ENCODE measurements around the gene PSMA1. TPM values are rescaled to one million over a fixed set of nuclear protein-coding genes. Genes with fewer than 3 reads are reported as not detected.
A peak's percentile ranks its signal among the peaks of the same experiment; 100 is the strongest.

The PSMA1 gene
- total RNA-seq, 1 experiment from 2014 or later: 275 TPM

GRCh38 chr11:14541192-14541947, 21.2 kb upstream of the PSMA1 start:
- H3K9me2 ChIP-seq (replicated peaks; ENCODE audit: low read length): no peaks in the 10 kb centered on the region
- H3K27ac ChIP-seq (ENCODE audit: low read length): no peak overlapping the region
- CTCF ChIA-PET: no interaction called here
- H3K9me3 ChIP-seq (ENCODE audit: low read length): no peaks in the 10 kb centered on the region
- DNase-seq (no peak), ATAC-seq (no peak)
- H3K79me2 ChIP-seq (ENCODE audit: low read length): no peaks in the 10 kb centered on the region
- no peak overlapping the region for H3K4me2 ChIP-seq (ENCODE audit: low read length)
- TF ChIP-seq EZH2phosphoT487 (IDR thresholded peaks at IDR 0.05; ENCODE audit: borderline replicate concordance, low read length): no peak
- TF ChIP-seq EZH2 (IDR thresholded peaks at IDR 0.05; ENCODE audit: low read length, unreplicated experiment): no peak
- no peak for TF ChIP-seq CTCF (conservative IDR thresholded peaks at IDR 0.05; ENCODE audit: low read depth, low read length)
- POLR2A ChIA-PET (ENCODE audit: unreplicated experiment): no interaction called here
- no peak overlapping the region for H3K9ac ChIP-seq (ENCODE audit: low read length)
- intact Hi-C loops (cut with micrococcal nuclease): no loop called here
- H3K36me3 ChIP-seq (ENCODE audit: low read depth, low read length): no peaks in the 10 kb centered on the region
- no peaks in the 10 kb centered on the region for H3F3A ChIP-seq (ENCODE audit: low read length, unreplicated experiment)
- H2AFZ ChIP-seq (ENCODE audit: low read length): no peak overlapping the region
- no TSS peak for BruUV-seq (replicated peaks)
- H3K27me3 ChIP-seq (ENCODE audit: low read length): peaks cover 13% of the 10 kb centered on the region; the same call in 1 of the 2 replicates
- no peaks in the 10 kb centered on the region for H4K20me1 ChIP-seq (ENCODE audit: low read length)
- H3K4me3 ChIP-seq (ENCODE audit: low read length): no peak overlapping the region
- H3K4me1 ChIP-seq (ENCODE audit: insufficient read depth, low read length): no peaks in the 10 kb centered on the region

- no peaks in the 10 kb centered on the region for H4K20me1 ChIP-seq (ENCODE audit: low read length)
- H3K27me3 ChIP-seq (ENCODE audit: low read length): peaks cover 10% of the 10 kb centered on the region; the same call in 1 of the 2 replicates
- no peaks in the 10 kb centered on the region for H3K9me3 ChIP-seq (ENCODE audit: low read length)
- ATAC-seq (no peak), DNase-seq (no peak)
- CTCF ChIA-PET: no interaction called here
- TF ChIP-seq EZH2 (IDR thresholded peaks at IDR 0.05; ENCODE audit: low read length, unreplicated experiment) (no peak), CTCF (conservative IDR thresholded peaks at IDR 0.05; ENCODE audit: low read depth, low read length) (no peak), EZH2phosphoT487 (IDR thresholded peaks at IDR 0.05; ENCODE audit: borderline replicate concordance, low read length) (no peak)
- H3K4me2 ChIP-seq (ENCODE audit: low read length): no peak overlapping the region
- POLR2A ChIA-PET (ENCODE audit: unreplicated experiment): no interaction called here
- intact Hi-C loops (cut with micrococcal nuclease): loop anchor here (5.0 kb wide), 3 partner anchors 102 to 367 kb away; partner anchors contain the start of gene PDE3B
- peak overlapping the region; percentile 29; the same call in 1 of the 2 replicates for H2AFZ ChIP-seq (ENCODE audit: low read length)
- no peaks in the 10 kb centered on the region for H3K36me3 ChIP-seq (ENCODE audit: low read depth, low read length)
- no peaks in the 10 kb centered on the region for H3K4me1 ChIP-seq (ENCODE audit: insufficient read depth, low read length)
- no peak overlapping the region for H3K9ac ChIP-seq (ENCODE audit: low read length)
- H3F3A ChIP-seq (ENCODE audit: low read length, unreplicated experiment): no peaks in the 10 kb centered on the region
- no peak overlapping the region for H3K27ac ChIP-seq (ENCODE audit: low read length)
- H3K9me2 ChIP-seq (replicated peaks; ENCODE audit: low read length): no peaks in the 10 kb centered on the region
- no TSS peak for BruUV-seq (replicated peaks)
- H3K4me3 ChIP-seq (ENCODE audit: low read length): no peak overlapping the region
- no peaks in the 10 kb centered on the region for H3K79me2 ChIP-seq (ENCODE audit: low read length)
Measured at GRCh38 chr11:14539982-14540421, 19.8 kb upstream of the PSMA1 start.

- TF ChIP-seq EZH2 (IDR thresholded peaks at IDR 0.05; ENCODE audit: low read length, unreplicated experiment): no peak
- TF ChIP-seq EZH2phosphoT487 (IDR thresholded peaks at IDR 0.05; ENCODE audit: borderline replicate concordance, low read length): no peak
- no peak for TF ChIP-seq CTCF (conservative IDR thresholded peaks at IDR 0.05; ENCODE audit: low read depth, low read length)
- H3K79me2 ChIP-seq (ENCODE audit: low read length): no peaks in the 10 kb centered on the region
- no peaks in the 10 kb centered on the region for H3F3A ChIP-seq (ENCODE audit: low read length, unreplicated experiment)
- no peak for ATAC-seq
- intact Hi-C loops (cut with micrococcal nuclease): loop anchor here (5.0 kb wide), 3 partner anchors 103 to 368 kb away; partner anchors contain the start of gene PDE3B
- H3K4me1 ChIP-seq (ENCODE audit: insufficient read depth, low read length): no peaks in the 10 kb centered on the region
- BruUV-seq (replicated peaks): no TSS peak
- ChIA-PET POLR2A (ENCODE audit: unreplicated experiment) (no interaction called here), CTCF (no interaction called here)
- H3K4me2 ChIP-seq (ENCODE audit: low read length): no peak overlapping the region
- H3K27me3 ChIP-seq (ENCODE audit: low read length): peaks cover 7% of the 10 kb centered on the region; the same call in 1 of the 2 replicates
- no peak for DNase-seq
- no peak overlapping the region for H3K4me3 ChIP-seq (ENCODE audit: low read length)
- H3K9me2 ChIP-seq (replicated peaks; ENCODE audit: low read length): no peaks in the 10 kb centered on the region
- H3K27ac ChIP-seq (ENCODE audit: low read length): no peak overlapping the region
- H4K20me1 ChIP-seq (ENCODE audit: low read length): no peaks in the 10 kb centered on the region
- H2AFZ ChIP-seq (ENCODE audit: low read length): no peak overlapping the region
- H3K36me3 ChIP-seq (ENCODE audit: low read depth, low read length): no peaks in the 10 kb centered on the region
- no peak overlapping the region for H3K9ac ChIP-seq (ENCODE audit: low read length)
- H3K9me3 ChIP-seq (ENCODE audit: low read length): no peaks in the 10 kb centered on the region
Measured at GRCh38 chr11:14538926-14539554, 18.9 kb upstream of the PSMA1 start.

Measured in PC-3 (cell line).